ENCODE measurements around the gene TAOK3.

DNA sequence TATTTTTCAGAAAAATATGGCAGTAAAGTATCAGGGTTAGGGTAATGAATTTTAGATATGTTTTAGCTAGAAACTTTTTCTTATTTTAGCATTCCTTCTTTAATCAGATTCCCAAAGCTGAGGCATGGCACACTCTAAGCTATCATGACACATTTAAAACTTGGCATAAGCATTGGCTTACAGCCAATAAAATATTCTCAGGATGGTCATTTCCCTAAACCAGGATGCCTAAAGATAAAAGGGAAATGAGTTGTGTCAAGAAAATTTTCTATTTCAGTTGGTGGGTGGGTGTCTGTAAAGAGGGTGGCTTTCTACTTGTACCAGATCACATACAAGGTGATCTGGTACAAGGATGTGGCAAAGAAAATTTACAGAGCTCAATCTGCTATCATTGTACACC, 189.0 kb downstream of the TAOK3 start:
- TF ChIP-seq, protein P1, sequence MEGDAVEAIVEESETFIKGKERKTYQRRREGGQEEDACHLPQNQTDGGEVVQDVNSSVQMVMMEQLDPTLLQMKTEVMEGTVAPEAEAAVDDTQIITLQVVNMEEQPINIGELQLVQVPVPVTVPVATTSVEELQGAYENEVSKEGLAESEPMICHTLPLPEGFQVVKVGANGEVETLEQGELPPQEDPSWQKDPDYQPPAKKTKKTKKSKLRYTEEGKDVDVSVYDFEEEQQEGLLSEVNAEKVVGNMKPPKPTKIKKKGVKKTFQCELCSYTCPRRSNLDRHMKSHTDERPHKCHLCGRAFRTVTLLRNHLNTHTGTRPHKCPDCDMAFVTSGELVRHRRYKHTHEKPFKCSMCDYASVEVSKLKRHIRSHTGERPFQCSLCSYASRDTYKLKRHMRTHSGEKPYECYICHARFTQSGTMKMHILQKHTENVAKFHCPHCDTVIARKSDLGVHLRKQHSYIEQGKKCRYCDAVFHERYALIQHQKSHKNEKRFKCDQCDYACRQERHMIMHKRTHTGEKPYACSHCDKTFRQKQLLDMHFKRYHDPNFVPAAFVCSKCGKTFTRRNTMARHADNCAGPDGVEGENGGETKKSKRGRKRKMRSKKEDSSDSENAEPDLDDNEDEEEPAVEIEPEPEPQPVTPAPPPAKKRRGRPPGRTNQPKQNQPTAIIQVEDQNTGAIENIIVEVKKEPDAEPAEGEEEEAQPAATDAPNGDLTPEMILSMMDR (conservative IDR thresholded peaks at IDR 0.05; ENCODE audit: low read length) = no peak
- TF ChIP-seq EZH2phosphoT487 (IDR thresholded peaks at IDR 0.05; ENCODE audit: borderline replicate concordance) = no peak

Measured in Loucy (cell line).